GM21717 (cell line): ENCODE results near the gene EIF3F.

Experiments used
- ATAC-seq: cut with Tn5 transposase; IDR thresholded peaks from one replicate; pipeline ENCODE4 v1.9.1; 2021; ENCODE audit warnings: mild to moderate bottlenecking, moderate library complexity; ENCODE audit not compliant: unreplicated experiment

The EIF3F gene

DNA sequence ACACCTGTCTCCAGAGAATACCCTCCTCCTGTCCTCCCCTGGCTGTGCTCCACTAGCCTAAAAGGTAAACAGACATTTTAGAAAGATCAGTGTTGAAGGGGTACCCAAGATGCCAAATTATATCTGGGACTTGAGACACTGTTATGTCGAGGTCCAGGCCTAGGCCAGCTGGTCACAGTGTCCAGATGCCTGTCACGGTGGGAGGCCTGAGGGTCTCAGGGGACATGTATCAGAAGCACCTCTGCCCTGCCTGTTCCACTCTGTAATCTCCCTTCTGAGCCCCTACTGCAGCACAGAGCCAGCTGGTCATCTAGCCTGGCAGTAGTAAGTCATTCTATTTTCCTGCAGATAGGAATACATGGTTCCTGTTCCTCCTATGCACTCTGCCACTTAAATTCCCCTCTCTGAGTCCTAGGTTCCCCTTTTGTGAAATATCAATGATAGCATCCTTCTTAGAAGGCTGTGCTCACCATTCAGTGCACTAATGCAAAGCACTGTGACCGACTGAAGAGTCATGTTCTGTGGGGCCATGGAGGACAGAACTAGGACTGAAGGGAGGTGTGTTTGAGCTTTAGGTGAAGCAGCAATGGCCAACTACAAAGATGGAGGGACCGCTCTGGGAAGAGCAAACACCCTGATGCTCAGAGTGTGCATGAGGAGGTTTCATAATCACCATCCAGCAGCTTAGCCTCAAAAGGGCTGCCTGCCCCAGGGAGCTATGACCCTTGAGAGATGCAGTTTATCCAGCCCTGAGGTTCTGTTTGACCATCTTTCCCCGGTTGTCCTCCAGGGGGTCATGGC lies 49.1 kb downstream of the EIF3F start:
- no peak for ATAC-seq

DNA sequence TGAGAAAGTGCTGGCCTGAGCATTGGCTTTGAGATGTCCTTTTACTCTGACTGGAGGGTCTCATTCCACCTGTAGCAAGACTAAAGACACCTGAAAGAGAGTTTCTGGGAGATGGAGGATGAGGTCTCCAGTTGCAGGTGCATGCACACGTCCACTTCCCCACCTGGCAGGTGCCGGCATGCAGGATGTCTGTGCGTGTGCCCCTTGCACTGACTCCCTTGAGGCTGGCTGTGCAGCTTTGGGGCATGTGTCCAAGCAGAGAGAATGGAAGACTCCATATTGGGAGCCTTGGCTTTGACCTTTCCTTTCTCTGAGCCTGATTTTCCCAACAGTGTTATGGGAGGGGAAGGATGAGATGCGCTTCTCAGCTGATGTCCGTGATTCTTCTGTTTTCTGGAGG lies 49.8 kb downstream of the EIF3F start:
- ATAC-seq, result no peak

DNA sequence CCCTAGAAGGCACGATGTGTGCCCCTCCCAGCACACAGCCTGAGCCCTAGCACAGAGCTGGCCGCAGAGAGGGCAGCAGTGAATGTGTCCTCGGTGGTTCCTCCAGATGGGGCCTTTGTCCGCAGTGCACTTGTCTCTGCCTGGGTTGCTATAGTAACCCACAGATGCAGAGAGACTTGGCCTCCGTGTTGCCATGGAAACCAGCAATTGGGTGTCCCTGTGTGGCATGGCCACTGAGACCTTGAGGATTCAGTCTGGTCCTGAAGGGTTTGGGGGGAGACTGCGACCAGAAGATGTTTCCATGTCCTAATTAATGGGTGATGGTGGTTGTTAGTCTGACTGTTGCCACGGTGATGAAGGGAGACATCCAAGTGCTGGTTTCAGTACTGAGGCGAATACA lies 51.3 kb downstream of the EIF3F start:
- no peak for ATAC-seq

DNA sequence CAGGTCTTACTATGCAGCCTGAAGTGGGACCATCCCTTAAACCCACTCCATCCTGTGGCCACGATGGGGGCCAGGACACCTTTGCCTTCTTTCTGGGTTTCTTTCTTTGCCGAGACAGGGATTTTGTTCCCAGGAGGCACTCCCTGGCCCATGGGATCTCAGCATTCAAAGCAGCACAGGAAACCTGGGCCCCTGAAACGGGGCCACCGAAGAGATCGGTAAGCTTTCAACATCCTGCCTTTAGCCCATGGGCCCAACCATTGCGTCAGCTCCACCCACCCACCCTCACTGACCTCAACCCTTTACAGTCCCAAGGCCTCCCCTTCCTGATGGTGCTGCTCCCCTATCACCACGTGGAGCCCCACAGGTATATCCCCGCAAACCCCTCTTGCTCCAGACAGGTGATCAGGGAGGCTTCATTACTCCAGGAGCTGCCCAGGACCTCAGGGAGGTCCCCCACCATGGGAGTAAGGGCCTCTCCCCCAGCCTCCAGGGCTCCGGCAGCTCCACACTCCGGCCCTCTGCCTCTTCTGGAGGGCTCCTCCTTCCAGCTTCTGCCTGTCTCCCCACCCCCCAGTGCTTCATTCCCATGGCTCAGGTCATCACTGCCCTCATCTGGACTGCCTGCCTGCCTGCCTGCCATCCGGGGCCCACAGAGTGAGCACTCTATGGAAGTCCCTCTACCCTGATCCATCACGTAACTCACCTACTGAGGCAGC lies 51.8 kb downstream of the EIF3F start:
- ATAC-seq, result no peak

DNA sequence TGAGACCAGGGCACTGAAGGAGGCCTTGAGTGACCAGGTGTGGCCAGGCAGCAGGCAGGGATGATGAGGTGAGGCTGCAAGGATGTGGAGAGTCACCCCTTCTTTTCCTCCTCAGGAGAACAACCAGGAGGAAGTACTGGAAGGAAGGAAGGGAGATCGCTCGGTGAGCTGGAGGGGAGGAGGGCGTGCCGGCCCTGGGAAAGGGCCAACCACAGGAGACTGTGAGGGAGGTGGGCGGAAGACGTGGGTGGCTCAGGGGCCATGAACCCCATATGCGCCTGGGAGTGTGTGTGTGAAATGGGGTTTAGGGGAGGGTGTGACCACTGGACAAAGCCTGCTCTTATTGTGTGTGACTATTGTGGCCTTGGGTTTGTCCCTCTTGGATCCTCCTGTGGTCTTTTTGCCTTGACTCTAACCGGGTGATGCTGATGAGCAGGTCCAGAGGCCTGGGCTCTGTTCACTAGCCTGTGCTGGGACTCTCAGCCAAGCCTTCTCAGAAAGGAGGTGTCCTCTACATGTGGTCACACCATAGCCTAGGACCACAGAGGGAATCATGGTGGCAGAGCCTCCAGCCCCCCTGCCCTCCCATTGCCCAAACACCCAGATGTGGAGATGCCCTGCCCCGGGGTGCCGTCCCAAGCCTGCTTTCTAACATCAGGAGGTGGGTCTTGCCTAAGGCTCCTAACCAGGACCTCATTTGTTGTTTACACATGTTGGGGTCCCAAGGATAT lies 52.6 kb downstream of the EIF3F start:
- ATAC-seq, result no peak

DNA sequence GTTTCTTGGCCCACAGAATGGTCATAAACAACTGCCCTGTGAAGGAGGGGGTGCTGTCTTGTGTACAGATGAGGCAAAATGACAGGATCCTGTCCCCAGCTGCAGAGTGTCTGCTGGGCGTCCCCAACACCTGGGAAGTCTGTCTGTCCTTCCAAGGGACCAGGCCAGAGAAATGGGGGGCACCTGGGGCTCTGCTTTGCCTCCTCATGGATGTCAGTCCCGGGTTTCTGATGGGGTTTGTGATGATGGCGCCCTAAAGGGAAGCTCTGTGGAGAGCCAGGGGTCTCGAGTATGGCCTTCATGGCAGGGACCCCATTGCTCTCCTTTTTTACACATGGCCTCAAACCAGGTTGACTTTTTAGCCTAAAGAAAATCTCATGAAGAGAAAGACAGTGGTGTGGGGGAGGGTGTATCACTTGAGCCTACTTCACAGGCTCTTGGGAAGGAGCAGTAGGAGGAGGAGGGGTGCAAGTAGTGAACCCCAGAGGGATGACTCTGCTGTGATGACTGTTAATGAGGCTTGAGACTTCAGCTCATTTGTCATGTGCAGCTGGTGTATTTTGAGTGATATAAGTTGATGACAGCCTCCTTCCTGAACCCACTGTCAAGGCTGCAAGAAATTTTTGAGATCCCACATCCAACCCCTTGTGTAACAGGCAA lies 53.3 kb downstream of the EIF3F start:
- ATAC-seq, result no peak

DNA sequence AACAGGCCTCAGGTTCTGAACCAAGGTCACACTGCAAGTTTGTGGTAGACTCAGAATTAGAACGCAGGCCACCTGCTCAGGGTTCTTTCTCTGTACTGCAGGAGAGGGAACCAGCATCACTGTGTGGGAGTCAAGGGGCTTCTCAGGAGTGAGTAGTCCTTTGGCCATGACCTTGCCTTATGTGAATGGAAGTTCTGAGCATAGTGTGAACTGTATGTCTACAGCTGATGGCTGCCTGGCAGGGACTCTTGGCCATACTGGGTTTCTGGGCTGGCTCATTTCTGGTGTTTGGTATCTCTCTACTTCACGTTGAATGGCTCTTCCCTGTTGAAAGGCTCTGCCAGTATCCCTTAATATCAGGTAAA lies 53.8 kb downstream of the EIF3F start:
- ATAC-seq, result no peak

DNA sequence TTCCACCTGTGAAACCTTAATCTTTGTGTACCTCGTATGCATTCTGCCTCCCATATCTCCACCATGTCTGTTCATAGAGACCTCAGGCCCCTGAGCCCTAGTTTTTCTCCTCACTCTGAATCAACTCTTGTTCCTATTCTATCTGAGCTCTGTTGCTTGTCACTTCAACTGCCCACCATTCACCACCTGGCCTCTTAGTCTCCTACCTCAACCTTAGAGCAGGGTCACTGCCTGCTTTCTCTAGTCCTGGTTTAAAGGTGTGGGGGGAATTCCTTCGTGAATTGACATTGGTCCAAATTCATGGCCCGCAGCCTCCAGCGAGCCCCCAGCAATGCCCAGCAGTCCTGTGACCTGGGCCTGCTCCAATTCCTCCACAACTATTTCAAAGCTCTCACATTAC lies 54.4 kb downstream of the EIF3F start:
- no peak for ATAC-seq

DNA sequence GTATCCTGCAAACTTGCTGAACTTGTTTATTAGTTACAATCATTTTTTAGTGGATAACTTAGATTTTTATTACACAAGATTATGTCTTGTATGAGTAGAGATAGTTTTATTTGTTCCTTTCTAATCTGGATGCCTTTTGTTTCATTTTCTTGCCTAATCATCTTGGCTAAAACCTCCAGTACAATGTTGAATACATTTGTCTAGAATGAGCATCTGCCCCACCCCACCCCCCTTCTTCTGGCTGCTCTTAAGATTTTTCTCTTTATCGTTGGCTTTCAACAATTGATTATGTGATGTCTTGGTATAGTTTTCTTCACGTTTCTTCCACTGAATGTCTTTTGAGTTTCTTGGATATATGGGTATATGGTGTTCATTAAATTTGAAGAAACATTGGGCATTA lies 56.6 kb downstream of the EIF3F start:
- no peak for ATAC-seq

DNA sequence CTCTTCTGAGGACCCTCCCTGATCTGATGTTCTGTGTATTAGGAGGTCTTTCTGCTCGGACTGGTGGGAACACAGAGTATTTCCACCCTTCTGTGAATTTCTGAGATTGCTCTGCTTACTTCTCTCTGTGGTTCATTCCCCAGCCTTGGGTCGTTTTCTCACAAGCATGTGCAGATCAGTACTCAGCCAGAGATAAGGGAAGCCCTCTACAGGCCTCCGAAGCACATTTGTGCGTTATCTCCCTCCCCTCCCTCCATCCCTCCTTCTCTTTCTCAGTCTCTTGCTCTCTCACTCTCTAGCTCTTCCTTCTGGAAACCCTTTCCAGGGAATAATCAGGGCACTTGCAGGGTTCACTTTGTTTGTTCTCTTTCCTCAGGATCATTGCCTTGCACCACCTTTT lies 58.7 kb downstream of the EIF3F start:
- no peak for ATAC-seq

DNA sequence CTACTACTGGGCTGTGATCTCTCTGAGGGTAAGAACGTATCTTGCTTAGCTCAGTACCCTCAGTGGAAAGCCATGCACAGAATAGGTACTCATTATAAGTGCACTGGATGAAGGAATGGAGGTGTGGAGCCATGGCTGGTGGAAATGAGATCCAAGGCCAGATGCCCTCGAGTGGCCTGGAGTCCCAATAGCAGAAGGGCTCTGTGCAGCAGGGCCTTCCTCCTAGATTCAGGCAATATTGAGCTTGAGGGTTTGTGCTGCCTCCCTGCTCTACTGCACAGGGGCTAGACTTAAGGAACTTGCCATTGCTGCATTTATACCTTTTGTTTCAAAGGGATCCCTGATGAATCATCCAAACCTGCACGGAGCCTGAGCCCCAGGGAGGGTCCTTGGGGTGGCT lies 60.2 kb downstream of the EIF3F start:
- ATAC-seq, result no peak

DNA sequence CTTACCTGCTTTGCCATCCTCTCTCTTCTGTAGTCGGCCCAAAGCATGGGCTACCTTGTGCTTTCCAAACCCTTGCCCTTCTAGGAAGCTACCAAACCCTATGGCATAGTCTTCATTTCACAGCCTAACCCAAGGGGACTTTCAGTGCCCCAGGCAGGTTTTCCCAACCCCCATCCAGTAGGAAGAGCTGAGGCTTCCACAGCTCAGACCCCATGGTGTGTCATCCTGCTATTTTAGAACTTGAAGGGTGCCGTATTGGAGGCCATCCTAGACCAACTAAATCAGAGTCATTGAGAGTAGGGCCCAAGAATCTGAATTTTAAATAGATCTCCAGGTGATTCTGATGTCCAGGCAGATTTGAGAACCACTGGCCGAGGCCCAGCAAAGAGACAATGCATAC lies 61.9 kb downstream of the EIF3F start:
- no peak for ATAC-seq
